GM18870 (cell line): ENCODE data around the gene SV2A.
"Not testable (repeated sequence)": the region's sequence is repeated elsewhere in the genome, so short reads cannot be mapped to it uniquely, and the experiment has no call there.

Source experiments
- ATAC-seq: cut with Tn5 transposase; IDR thresholded peaks from one replicate; pipeline ENCODE4 v1.9.1; 2021; ENCODE audit warnings: moderate library complexity; ENCODE audit not compliant: unreplicated experiment

Gene SV2A

GRCh38 chr1:149887456-149888246 lies 30.0 kb downstream of the SV2A start:
- peak; percentile 46 for ATAC-seq

DNA sequence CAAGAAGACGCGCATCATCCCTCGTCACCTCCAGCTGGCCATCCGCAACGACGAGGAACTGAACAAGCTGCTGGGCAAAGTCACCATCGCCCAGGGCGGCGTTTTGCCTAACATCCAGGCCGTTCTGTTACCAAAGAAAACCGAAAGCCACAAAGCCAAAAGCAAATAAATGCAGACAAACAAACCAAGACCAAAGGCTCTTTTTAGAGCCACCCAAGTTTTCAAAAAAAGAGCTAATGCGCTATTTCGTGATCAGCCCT lies 30.5 kb downstream of the SV2A start:
- not testable (repeated sequence) for ATAC-seq

GRCh38 chr1:149886396-149887195 lies 31.0 kb downstream of the SV2A start:
- ATAC-seq, result peak; percentile 69

DNA sequence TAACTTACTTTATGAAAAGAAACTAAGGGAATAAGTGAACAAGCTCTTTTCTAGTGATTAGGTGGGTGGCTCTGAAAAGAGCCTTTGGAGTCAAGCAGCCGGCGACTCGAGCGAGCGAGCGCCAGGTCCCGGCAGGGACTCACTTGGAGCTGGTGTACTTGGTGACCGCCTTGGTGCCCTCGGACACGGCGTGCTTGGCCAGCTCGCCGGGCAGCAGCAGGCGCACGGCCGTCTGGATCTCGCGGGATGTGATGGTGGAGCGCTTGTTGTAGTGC lies 31.6 kb downstream of the SV2A start:
- not testable (repeated sequence) for ATAC-seq

DNA sequence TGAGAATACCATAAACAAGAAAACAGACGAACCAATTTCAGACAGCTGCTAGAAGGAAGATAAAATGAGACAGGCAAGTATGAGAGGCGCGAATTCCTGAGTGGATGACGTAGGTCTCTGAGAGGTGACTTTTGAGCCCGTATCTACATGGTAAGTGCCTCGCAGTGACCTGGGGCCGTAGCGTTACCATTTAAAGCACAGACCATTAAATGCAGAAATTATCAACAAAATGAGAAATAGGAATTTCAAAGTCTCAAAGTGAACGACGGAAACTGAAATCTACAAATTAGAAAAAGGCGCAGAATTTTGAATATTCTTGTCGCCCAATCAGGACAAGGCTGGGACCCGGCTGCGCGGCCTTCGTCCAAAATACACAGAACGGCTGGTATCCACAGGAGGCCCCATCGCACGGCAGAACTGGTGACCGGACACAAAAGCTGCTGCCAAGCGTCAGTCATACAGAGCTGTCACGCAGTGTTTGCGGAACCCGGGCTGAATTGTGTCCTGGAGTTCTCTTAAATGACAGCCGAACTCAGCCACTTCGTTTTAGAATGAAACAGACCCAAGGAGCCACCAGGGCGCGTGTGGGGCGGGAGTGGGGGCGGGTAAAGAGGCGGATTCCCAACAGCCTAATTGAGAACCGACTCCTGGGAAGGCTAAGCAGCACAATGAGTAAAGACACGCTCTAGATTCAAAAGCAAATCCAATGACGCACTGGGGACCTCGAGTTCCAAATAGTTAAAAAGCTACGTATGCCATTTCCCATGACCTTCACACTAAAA lies 32.1 kb downstream of the SV2A start:
- ATAC-seq, result no peak

DNA sequence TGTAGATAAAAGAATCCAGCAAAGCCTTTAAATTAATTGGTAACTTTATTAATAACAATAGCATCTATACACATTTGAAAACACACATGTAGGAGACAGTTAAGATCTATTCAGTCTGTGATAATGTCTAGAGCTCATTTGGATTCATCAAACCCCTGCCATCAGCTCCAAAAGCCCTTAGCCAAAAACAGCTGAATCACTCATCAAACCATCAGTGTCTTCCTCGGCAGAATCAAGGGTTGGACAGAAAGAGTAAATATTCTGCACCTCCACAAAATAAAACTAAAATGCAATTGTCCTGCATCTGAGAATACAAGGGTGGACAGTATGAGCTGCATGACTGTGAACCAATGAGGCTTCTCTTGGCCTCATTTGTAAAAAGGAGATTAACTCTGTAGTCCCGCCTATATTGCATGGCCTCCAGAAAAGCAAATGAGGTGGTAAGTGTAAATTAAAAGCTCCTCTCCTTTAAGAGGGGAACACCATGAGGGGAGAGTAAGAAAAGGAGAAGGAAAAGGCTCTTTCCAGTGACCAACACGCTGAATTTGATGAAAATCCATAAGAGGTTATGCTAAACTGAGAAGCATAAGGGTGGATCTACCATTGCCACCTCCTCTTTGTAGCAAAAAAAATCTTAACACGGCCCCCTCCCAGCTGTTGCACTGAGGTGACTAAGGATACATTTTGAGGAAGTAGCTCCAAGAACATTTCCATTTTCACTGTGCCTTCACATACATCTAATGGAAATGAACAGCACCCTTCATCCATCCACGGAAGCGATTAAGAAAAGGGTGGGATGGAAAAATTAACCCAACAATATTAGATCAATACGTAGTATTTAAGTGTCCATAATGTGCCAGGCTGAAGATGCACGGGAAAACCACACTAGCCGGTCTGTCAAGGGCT lies 33.0 kb downstream of the SV2A start:
- no peak for ATAC-seq

DNA sequence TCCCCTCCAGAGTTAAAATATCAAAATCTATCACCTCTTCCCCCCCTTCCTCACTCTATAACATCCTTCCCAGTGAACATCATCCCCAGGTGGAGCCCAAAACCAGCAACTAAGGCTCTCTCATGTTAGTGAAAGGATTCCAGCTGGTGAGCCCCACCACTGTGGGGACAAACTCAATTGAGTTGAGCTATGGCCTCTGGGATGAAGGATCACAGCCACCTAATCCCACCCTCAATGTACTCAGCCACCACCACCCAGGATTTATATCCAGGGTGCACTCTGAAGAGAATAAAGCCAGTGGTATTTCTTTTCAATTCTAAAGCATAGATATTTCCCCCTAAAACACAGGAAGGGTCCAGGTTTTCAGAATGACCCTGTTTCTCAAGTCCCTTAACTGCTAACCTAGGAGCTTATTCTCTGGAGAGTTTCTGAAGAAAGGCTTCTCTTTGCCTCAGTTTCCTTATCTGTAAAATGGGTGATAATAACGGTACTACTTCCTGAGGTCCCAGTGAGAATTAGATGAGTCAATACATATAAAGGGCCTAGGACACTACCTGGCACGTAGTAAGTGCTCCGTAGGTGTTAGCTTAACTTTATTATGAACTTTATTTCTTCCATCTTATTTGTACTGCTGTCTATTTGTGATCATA lies 33.9 kb downstream of the SV2A start:
- ATAC-seq, result no peak

DNA sequence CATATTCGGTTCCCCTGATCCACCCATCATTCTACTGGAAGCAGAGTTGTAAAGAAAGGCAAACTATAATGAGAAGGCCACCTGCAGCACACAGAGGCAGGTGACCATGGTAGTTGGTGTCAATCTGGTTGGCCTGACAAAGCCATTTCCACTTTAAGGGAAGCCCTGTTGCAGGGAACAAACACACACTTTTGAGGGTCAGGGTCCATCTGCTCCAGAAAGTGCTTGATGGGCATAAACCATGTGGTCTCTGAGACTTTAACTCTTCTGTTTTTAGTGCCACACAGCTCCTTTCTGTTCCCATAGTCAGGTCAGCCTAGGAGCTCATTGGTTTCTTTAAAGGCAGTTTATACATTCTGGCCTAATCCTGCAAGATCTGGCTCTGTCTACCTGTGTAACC lies 35.8 kb downstream of the SV2A start:
- no peak for ATAC-seq

DNA sequence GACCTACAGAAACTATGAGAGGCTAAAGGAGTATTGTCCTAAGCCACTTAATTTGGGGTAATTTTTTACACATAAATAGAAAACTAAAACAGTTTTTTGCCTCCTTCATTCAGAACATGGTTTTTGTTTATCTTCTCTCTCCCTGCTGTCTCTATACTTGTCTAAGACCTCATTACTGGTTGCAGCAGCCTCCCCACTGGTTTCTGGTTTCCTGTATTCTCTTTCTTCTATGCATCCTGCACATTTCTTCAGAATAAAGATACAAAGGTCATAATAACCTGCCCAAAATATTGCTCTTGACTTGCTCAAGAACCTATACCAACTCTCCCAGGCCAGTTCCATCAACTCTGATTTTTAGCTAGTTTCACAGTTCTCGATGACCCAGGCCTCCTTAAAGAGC lies 38.1 kb downstream of the SV2A start:
- ATAC-seq, result no peak

DNA sequence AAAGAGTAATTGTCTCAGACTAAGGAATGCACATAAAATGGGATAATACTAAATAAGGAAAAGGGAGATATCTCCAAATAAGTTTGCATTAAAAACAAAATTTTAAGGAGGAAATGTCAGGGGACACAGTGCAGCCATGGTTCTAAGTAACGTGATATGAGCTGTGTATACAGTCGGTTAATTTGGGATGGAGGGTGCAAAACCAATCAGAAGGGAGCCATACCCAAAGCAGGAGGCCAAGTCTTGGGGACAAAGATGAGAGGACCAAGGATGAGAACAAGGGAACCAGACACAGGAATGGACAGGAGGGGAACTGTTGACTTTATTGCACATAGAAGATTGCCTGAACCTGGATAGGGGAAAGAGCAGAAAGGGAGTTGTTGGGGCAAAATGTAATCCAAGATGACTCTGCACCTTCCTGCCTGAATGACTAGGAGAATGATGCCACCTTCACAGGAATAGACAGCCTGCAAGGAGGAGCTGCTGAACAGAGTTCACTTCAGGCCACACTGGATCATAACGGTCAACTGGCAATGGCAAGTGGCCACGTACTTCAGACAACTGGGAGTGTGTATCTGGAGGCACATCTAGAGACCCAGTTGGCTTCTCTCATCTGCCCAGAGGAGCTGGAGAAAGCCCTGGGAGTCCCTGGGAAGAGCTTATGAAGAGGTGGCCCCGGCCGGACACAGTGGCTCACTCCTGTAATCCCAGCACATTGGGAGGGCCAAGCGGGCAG lies 40.3 kb downstream of the SV2A start:
- ATAC-seq, result no peak

GRCh38 chr1:149873060-149873459 lies 44.6 kb downstream of the SV2A start:
- ATAC-seq, result not testable (repeated sequence)

- not testable (repeated sequence) for ATAC-seq
These were observed 50.8 kb downstream of the SV2A start for GRCh38 chr1:149866887-149867286.

DNA sequence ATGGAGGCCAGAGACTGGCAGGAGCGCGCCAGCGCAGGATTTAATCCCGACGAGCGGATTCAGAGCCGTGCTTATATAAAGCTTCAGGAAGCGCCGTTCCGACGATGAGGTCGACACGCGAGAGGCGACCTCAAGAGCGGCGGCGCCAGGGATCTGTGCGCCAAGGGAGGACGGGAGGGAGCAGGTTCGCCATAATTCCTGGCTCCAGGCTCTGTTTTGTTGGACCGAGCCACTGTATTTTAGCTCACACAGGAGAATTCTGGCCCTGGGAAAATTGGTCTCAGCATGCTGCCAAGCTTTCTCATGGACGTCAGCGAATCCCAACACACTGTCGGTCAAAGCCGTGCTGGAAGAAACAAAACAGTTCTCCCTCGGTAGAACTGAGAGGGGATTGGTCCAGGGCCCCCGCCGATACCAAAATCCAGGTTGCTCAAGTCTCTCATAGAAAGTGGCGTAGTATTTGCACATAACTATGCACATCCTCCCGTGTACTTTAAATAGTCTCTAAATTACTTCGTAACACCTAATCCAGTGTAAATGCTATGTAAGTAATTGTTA lies 56.1 kb downstream of the SV2A start:
- ATAC-seq, result not testable (repeated sequence)

- ATAC-seq, result peak; percentile 54
These were observed 56.8 kb downstream of the SV2A start for GRCh38 chr1:149860684-149861496.

- not testable (repeated sequence) for ATAC-seq
These were observed 57.4 kb downstream of the SV2A start for GRCh38 chr1:149860271-149860670.
